G401.6 (cell line): Measurements from ENCODE around the gene C1QC.

Experiments used
- FAIRE-seq: peaks from 2 replicates; lab custom pipeline; 2012; peaks lifted over from hg19 to GRCh38; lab: Jason Lieb, UNC

C1QC gene

GRCh38 chr1:22681556-22682276, 38.3 kb downstream of the C1QC start:
- FAIRE-seq, result no peak

DNA sequence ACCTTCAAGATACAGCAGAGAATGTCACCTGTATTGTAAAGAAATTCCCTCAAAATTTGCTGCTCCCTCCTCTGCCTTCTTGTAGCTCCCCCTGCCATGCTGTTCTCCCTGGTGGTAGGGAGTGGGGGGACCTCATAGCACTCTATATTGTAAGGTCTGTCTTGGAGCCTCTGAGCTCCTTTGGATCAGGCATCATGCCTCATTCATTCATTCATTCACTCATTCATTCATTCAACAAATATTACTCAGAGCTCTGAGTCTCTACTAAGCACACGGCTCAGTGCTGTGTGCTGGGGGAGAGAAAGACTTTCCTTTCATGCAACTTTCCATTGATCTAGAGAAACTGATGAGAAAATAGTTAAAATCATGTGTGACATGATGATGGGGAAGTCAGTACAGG, 40.1 kb downstream of the C1QC start:
- no peak for FAIRE-seq

DNA sequence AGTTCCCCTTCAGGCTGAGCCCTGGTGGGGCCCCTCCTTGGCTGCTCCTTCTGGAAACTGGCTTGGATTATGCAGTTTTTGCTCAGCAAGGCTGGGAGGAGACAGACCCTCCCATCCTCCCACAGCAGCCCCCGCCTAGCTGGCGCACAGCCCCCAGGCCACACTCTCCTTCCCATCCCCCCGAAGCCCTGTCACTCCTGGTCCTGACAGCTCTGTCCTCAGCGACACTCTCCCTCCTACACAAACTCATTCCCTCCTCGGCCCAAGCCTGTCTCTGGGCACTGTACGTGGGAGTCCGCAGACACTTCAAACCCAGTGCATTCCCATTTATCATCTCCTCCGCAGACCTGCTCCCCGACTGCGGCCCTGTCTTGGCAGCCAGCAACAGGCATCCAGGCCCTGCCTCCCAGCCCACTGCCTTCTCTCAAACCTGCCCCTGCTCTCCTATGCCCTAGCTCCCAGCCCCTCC, 42.2 kb downstream of the C1QC start:
- no peak for FAIRE-seq

- no peak for FAIRE-seq
Measured at GRCh38 chr1:22687191-22687590, 43.8 kb downstream of the C1QC start.

DNA sequence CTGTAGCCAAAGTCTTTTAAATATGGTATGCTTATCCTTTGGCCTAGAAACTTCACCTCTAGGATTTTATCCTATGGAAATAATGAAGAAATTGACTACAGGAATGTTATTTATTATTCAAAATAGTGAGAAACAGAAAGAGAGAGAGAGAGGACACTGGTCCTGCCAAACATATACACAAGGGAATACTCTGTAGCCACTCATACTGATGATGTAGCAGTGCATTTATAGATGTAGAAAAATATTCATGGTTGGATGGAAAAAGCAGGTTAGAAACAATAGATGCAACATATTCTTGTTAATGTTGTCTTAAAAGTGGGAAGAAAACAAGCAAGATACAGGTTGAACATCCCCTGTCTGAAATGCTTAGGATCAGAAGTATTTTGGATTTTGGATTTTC, 45.0 kb downstream of the C1QC start:
- FAIRE-seq, result no peak

- FAIRE-seq, result no peak
Measured at GRCh38 chr1:22689505-22689904, 46.1 kb downstream of the C1QC start.

- FAIRE-seq, result no peak
Measured at GRCh38 chr1:22691031-22691753, 47.8 kb downstream of the C1QC start.

GRCh38 chr1:22694172-22694571, 50.7 kb downstream of the C1QC start:
- no peak for FAIRE-seq

GRCh38 chr1:22696610-22697009, 53.2 kb downstream of the C1QC start:
- no peak for FAIRE-seq
